Measurements from ENCODE around the gene SH2D1B.

GRCh38 chr1:162386292-162387225 lies 25.4 kb downstream of the SH2D1B start:
- TF ChIP-seq POLR2A (IDR thresholded peaks at IDR 0.05; ENCODE audit: low read depth, low read length) (no peak), POU2F2 (IDR thresholded peaks at IDR 0.05; ENCODE audit: low read depth, low read length) (no peak)

Measured in GM12891 (cell line).